IMR-90 (cell line): Measurements from ENCODE around the gene EML3. TPM values are rescaled to one million over a fixed set of nuclear protein-coding genes. Genes with fewer than 3 reads are reported as not detected.

Experiments
- ATAC-seq: fragments of 200-7000 bp; cut with Tn5 transposase; 2 replicates; pipeline ENCODE4 v1.9.1; 2020; ENCODE audit warnings: low read depth, mild to moderate bottlenecking, moderate library complexity
- BruUV-seq: library from RNA; stranded (reverse); fragments of 400-500 nt; replicated peaks from 2 replicates; lab custom pipeline; 2021; lab: Mats Ljungman, UMichigan
- CTCF ChIA-PET: fragments of 300-600 bp; formaldehyde crosslinking; extraction: SDS; loops from one replicate; lab custom pipeline; 2021; ENCODE audit warnings: antibody characterized with exemption; lab: Yijun Ruan, JAX
- POLR2A ChIA-PET: fragments of 300-600 bp; sonication (Branson Sonifier 250); formaldehyde crosslinking; loops from one replicate; lab custom pipeline; 2022; ENCODE audit warnings: antibody characterized with exemption; ENCODE audit not compliant: unreplicated experiment; lab: Charles Lee
- DNase-seq: peaks from one replicate; pipeline ENCODE4 v3.0.0; 2013
- H2AFZ ChIP-seq: replicated peaks from 2 replicates; pipeline ENCODE3; 2013; ENCODE audit warnings: low read length, mild to moderate bottlenecking; ENCODE audit not compliant: poor library complexity
- H2AK5ac ChIP-seq: 2 replicates; pipeline ENCODE4 v1.6.1; 2013; ENCODE audit warnings: low read depth, low read length, inconsistent platforms
- H2AK9ac ChIP-seq: replicated peaks from 2 replicates; pipeline ENCODE3; 2013; ENCODE audit warnings: mild to moderate bottlenecking, low read depth, low read length, moderate library complexity; ENCODE audit not compliant: poor library complexity
- H2BK120ac ChIP-seq: 2 replicates; pipeline ENCODE4 v1.6.1; 2013; ENCODE audit warnings: low read depth, low read length, inconsistent platforms
- H2BK15ac ChIP-seq: 3 replicates; pipeline ENCODE4 v1.6.1; 2013; ENCODE audit warnings: low read depth, low read length, inconsistent platforms
- H2BK20ac ChIP-seq: 2 replicates; pipeline ENCODE4 v1.6.1; 2013; ENCODE audit warnings: low read depth, mild to moderate bottlenecking, inconsistent platforms, low read length, moderate library complexity
- H2BK5ac ChIP-seq: 2 replicates; pipeline ENCODE4 v1.6.1; 2013; ENCODE audit warnings: mild to moderate bottlenecking, low read depth, low read length, inconsistent platforms; ENCODE audit not compliant: poor library complexity, severe bottlenecking
- H3K14ac ChIP-seq: replicated peaks from 2 replicates; pipeline ENCODE4 v1.6.1; 2013; ENCODE audit warnings: low read depth, low read length, inconsistent platforms
- H3K18ac ChIP-seq: 2 replicates; pipeline ENCODE4 v1.6.1; 2013; ENCODE audit warnings: low read depth, low read length, control low read depth
- H3K23ac ChIP-seq: 2 replicates; pipeline ENCODE4 v1.6.1; 2013; ENCODE audit warnings: low read depth, low read length, inconsistent platforms
- H3K27ac ChIP-seq: 2 replicates; pipeline ENCODE4 v1.5.1; 2013; ENCODE audit warnings: mild to moderate bottlenecking, control low read depth, low read length; ENCODE audit not compliant: insufficient read depth
- H3K27me3 ChIP-seq: 2 replicates; pipeline ENCODE4 v1.6.1; 2013; ENCODE audit warnings: low read length; ENCODE audit not compliant: control insufficient read depth, insufficient read depth
- H3K36me3 ChIP-seq: 2 replicates; pipeline ENCODE4 v1.6.1; 2013; ENCODE audit warnings: low read length, mixed read lengths; ENCODE audit not compliant: control insufficient read depth, insufficient read depth
- H3K4ac ChIP-seq: 2 replicates; pipeline ENCODE4 v1.6.1; 2013; ENCODE audit warnings: low read depth, low read length, inconsistent platforms
- H3K4me1 ChIP-seq: 2 replicates; pipeline ENCODE4 v1.6.1; 2013; ENCODE audit warnings: low read length, mixed read lengths; ENCODE audit not compliant: control insufficient read depth, insufficient read depth
- H3K4me2 ChIP-seq: 2 replicates; pipeline ENCODE4 v1.6.1; 2013; ENCODE audit warnings: low read depth, mild to moderate bottlenecking, control low read depth, low read length, moderate library complexity
- H3K4me3 ChIP-seq: 2 replicates; pipeline ENCODE4 v1.5.1; 2013; ENCODE audit warnings: low read depth, mild to moderate bottlenecking, control low read depth, low read length, moderate library complexity; ENCODE audit not compliant: insufficient read depth
- H3K56ac ChIP-seq: 2 replicates; pipeline ENCODE4 v1.6.1; 2013; ENCODE audit warnings: low read length, inconsistent platforms; ENCODE audit not compliant: insufficient read depth; ENCODE audit errors: extremely low read depth
- H3K79me1 ChIP-seq, 2 experiments: 2 replicates each; pipeline ENCODE4 v1.6.1; 2013; ENCODE audit warnings: low read length in 2 of 2, inconsistent platforms in 1 of 2, low read depth in 1 of 2
- H3K9ac ChIP-seq: 2 replicates; pipeline ENCODE4 v1.6.1; 2013; ENCODE audit warnings: low read depth, low read length, control low read depth
- H3K9me1 ChIP-seq: 2 replicates; pipeline ENCODE4 v1.6.1; 2013; ENCODE audit warnings: low read length, inconsistent platforms; ENCODE audit not compliant: insufficient read depth
- H3K9me3 ChIP-seq: 2 replicates; pipeline ENCODE4 v1.6.1; 2013; ENCODE audit warnings: low read length; ENCODE audit not compliant: control insufficient read depth, insufficient read depth
- H4K20me1 ChIP-seq: 2 replicates; pipeline ENCODE4 v1.6.1; 2013; ENCODE audit warnings: low read length, inconsistent platforms; ENCODE audit not compliant: insufficient read depth
- H4K5ac ChIP-seq: 2 replicates; pipeline ENCODE4 v1.6.1; 2013; ENCODE audit warnings: mild to moderate bottlenecking, low read depth, low read length, control low read depth
- H4K8ac ChIP-seq, 2 experiments: 2 replicates each; pipeline ENCODE4 v1.6.1; 2013; ENCODE audit warnings: low read depth in 2 of 2, low read length in 2 of 2, control low read depth in 1 of 2, inconsistent platforms in 1 of 2
- H4K91ac ChIP-seq: 2 replicates; pipeline ENCODE4 v1.6.1; 2013; ENCODE audit warnings: low read depth, low read length, inconsistent platforms; ENCODE audit not compliant: insufficient read depth
- BHLHE40 ChIP-seq: fragments of 150-350 bp; IDR thresholded peaks from 2 replicates; pipeline ENCODE4 v1.6.1; 2016; ENCODE audit warnings: mild to moderate bottlenecking, low read depth, low read length
- FOS ChIP-seq: fragments of 150-350 bp; IDR thresholded peaks from 2 replicates; pipeline ENCODE4 v1.6.1; 2016; ENCODE audit warnings: low read depth, low read length
- MAFK ChIP-seq: IDR thresholded peaks from 2 replicates; pipeline ENCODE4 v1.6.1; 2012; ENCODE audit warnings: low read depth, low read length, improper control_type of control experiment
- MAZ ChIP-seq: IDR thresholded peaks from 2 replicates; pipeline ENCODE4 v1.6.1; 2012; ENCODE audit warnings: low read depth, mild to moderate bottlenecking, low read length, improper control_type of control experiment, moderate library complexity, borderline replicate concordance
- MXI1 ChIP-seq: IDR thresholded peaks from 2 replicates; pipeline ENCODE4 v1.6.1; 2012; ENCODE audit warnings: low read depth, mild to moderate bottlenecking, low read length, moderate library complexity, borderline replicate concordance
- POLR2A ChIP-seq: IDR thresholded peaks from 2 replicates; pipeline ENCODE4 v1.6.1; 2012; ENCODE audit warnings: mild to moderate bottlenecking, low read depth, low read length
- RCOR1 ChIP-seq: IDR thresholded peaks from 2 replicates; pipeline ENCODE4 v1.6.1; 2012; ENCODE audit warnings: mild to moderate bottlenecking, low read length, improper control_type of control experiment; ENCODE audit not compliant: insufficient replicate concordance
- RFX5 ChIP-seq: IDR thresholded peaks from 2 replicates; pipeline ENCODE4 v1.8.0; 2012; ENCODE audit warnings: low read depth, mild to moderate bottlenecking, low read length, moderate library complexity
- SMC3 ChIP-seq: fragments of 150-350 bp; IDR thresholded peaks from 2 replicates; pipeline ENCODE4 v1.6.1; 2016; ENCODE audit warnings: low read depth, mild to moderate bottlenecking, antibody characterized with exemption, low read length, moderate library complexity
- USF2 ChIP-seq: fragments of 150-350 bp; IDR thresholded peaks from 2 replicates; pipeline ENCODE4 v1.6.1; 2017; ENCODE audit warnings: mild to moderate bottlenecking, antibody characterized with exemption, low read length, low read depth
- WGBS, 2 experiments: methylation state at CpG; one replicate each; pipeline versions ENCODE4 v1.1.5 to v1.1.7; 2013; ENCODE audit warnings: missing lambda C conversion rate in 2 of 2; ENCODE audit not compliant: insufficient read length in 1 of 2; ENCODE audit errors: extremely low coverage in 2 of 2; 5-methylcytosine and 5-hydroxymethylcytosine counted together
- dilution Hi-C: fragments of 300-500 bp; cut with HindIII; formaldehyde crosslinking; loops from one replicate; pipeline ENCODE4 v1.14.3; 2018; ENCODE audit warnings: low sequenced_read_pairs; ENCODE audit not compliant: unreplicated experiment
- in situ Hi-C: fragments of 300-500 bp; cut with MboI; formaldehyde crosslinking; loops from 3 replicates; pipeline ENCODE4 v1.14.3; 2019; ENCODE audit warnings: low sequenced_read_pairs, inconsistent platforms, mixed read lengths
- intact Hi-C: fragments of 100-400 bp; cut with micrococcal nuclease; formaldehyde crosslinking; loops from 2 replicates; pipeline ENCODE4 v1.10.0; 2022
- polyA plus RNA-seq, 3 experiments: library from polyadenylated mRNA; depleted of rRNA; stranded (reverse); fragments of >200 nt; gene quantifications; 2 replicates each; pipeline ENCODE4 v1.2.3, GENCODE V29; 2012; ENCODE audit warnings: low replicate concordance in 1 of 3
- total RNA-seq: library from RNA; depleted of rRNA; stranded (reverse); fragments of >200 nt; gene quantifications from 2 replicates; pipeline ENCODE4 v1.2.3, GENCODE V29; 2012

The EML3 gene
- total and polyA plus RNA-seq, 2 of the 4 experiments (the other 2 are of a cell fraction): 5.0 to 24.7 TPM

GRCh38 chr11:62622476-62623089 lies 10.0 kb upstream of the EML3 start:
- Histone ChIP-seq H3K27me3 (no peaks in the 10 kb centered on the region), H3K4ac (peak overlapping the region; percentile 80; the same call in 1 of the 2 replicates), H2AK9ac (peak overlapping the region; percentile 55), H3K4me2 (no peak overlapping the region), H3K23ac (no peak overlapping the region), H3K56ac (peak overlapping the region; percentile 45; the same call in 1 of the 2 replicates), H2BK20ac (no peak overlapping the region), H2BK15ac (0 out of 3 replicates have a peak overlapping the region, but pooled peaks have one; percentile 7), H3K9me3 (no peaks in the 10 kb centered on the region), H4K8ac (peak overlapping the region; percentile 96 to 99), H3K4me3 (no peak overlapping the region), H3K36me3 (peaks cover 28% of the 10 kb centered on the region), H4K5ac (0 out of 2 replicates have a peak overlapping the region, but pooled peaks have one; percentile 30), H2AK5ac (no peak overlapping the region), H4K91ac (peak overlapping the region; percentile 87), H3K4me1 (peaks cover 3% of the 10 kb centered on the region), H2BK5ac (peak overlapping the region; percentile 44), H3K27ac (peak overlapping the region; percentile 49; the same call in 1 of the 2 replicates), H3K9me1 (peaks cover 7% of the 10 kb centered on the region; the same call in 1 of the 2 replicates), H3K18ac (no peak overlapping the region), H3K14ac (peak overlapping the region; percentile 92; the same call in 1 of the 2 replicates), H4K20me1 (no peaks in the 10 kb centered on the region; the same call in 1 of the 2 replicates), H2BK120ac (peak overlapping the region; percentile 0; the same call in 1 of the 2 replicates), H3K79me1 (peaks cover 19 to 30% of the 10 kb centered on the region in 2 experiments), H2AFZ (no peak overlapping the region), H3K9ac (no peak overlapping the region; the same call in 1 of the 2 replicates)
- ATAC-seq: no peak
- DNase-seq: no peak
- ChIA-PET CTCF (interaction anchor here (1.2 to 2.1 kb wide), 3 partner anchors 11 to 31 kb away, joined by 3 to 5 read pairs (median 4); partner anchors contain the start of genes EML3 and TUT1), POLR2A (interaction anchor here (0.7 kb wide), 1 partner anchor 30 kb away, joined by 5 read pairs; no protein-coding TSS in a partner anchor)
- intact Hi-C loops: no loop called here
- no TSS peak for BruUV-seq
- WGBS, 2 experiments: no CpG with 5 or more reads among the region's 7 CpGs
- dilution Hi-C loops: no loop called here
- in situ Hi-C loops: no loop called here
- no peak for TF ChIP-seq POLR2A
- no peak for TF ChIP-seq USF2
- TF ChIP-seq RFX5: no peak
- no peak for TF ChIP-seq MXI1
- TF ChIP-seq RCOR1: no peak
- TF ChIP-seq BHLHE40: no peak
- no peak for TF ChIP-seq FOS
- no peak for TF ChIP-seq MAZ
- TF ChIP-seq SMC3: no peak
- TF ChIP-seq MAFK: no peak
